GM12872 (cell line): Measurements from ENCODE around the gene TOMM40.

Experiments
- TF ChIP-seq, protein P1 (sequence below): IDR thresholded peaks from 3 replicates; pipeline ENCODE4 v1.5.1; 2011; ENCODE audit warnings: low read depth, mild to moderate bottlenecking, low read length, moderate library complexity; ENCODE audit not compliant: insufficient read depth

TOMM40 gene

DNA sequence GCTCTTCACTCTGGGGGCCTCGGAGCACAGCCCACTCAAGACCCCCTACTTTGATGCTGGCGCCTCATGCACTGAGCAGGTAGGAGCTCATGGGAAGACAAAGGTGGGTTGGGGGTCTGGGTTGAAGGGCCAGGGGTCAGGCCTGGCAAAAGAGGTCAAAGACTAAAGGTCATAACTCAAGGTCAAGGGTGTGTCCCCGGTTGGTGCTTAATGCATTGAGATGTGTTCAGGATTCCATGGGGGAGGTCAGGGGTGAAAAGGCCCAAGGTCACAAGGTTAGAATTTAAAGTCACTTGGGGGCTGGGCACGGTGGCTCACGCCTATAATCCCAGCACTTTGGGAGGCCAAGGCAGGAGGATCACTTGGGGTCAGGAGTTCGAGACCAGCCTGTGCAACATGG, 4.9 kb upstream of the TOMM40 start:
- TF ChIP-seq, protein P1, sequence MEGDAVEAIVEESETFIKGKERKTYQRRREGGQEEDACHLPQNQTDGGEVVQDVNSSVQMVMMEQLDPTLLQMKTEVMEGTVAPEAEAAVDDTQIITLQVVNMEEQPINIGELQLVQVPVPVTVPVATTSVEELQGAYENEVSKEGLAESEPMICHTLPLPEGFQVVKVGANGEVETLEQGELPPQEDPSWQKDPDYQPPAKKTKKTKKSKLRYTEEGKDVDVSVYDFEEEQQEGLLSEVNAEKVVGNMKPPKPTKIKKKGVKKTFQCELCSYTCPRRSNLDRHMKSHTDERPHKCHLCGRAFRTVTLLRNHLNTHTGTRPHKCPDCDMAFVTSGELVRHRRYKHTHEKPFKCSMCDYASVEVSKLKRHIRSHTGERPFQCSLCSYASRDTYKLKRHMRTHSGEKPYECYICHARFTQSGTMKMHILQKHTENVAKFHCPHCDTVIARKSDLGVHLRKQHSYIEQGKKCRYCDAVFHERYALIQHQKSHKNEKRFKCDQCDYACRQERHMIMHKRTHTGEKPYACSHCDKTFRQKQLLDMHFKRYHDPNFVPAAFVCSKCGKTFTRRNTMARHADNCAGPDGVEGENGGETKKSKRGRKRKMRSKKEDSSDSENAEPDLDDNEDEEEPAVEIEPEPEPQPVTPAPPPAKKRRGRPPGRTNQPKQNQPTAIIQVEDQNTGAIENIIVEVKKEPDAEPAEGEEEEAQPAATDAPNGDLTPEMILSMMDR, result no peak

- TF ChIP-seq, protein P1, result no peak
These were observed 3.4 kb upstream of the TOMM40 start for GRCh38 chr19:44887648-44888047.

GRCh38 chr19:44889830-44890365, 1.2 kb upstream of the TOMM40 start:
- TF ChIP-seq, protein P1, result no peak

- TF ChIP-seq, protein P1, result no peak
These were observed 563 bp upstream of the TOMM40 start for GRCh38 chr19:44890366-44891015.

DNA sequence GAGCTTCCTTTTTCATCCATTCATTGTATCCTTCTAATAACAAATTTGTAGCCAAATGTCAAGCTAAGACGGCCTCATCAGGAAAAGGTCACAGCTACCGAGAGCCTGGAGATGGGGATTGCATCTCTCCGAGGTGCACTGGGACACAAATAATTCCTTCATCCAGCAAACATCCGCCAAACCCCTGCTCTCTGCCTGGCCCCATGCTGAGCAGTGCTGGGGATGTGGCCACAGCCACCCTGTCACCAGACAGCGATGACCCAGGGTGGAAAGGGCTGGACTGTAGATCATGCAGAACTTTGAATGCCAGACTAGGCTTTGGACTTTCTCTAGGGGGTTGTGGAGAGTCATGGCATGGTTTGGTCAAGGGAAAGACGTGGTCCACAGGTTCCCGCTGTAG, 1.9 kb downstream of the TOMM40 start:
- TF ChIP-seq, protein P1, result no peak

DNA sequence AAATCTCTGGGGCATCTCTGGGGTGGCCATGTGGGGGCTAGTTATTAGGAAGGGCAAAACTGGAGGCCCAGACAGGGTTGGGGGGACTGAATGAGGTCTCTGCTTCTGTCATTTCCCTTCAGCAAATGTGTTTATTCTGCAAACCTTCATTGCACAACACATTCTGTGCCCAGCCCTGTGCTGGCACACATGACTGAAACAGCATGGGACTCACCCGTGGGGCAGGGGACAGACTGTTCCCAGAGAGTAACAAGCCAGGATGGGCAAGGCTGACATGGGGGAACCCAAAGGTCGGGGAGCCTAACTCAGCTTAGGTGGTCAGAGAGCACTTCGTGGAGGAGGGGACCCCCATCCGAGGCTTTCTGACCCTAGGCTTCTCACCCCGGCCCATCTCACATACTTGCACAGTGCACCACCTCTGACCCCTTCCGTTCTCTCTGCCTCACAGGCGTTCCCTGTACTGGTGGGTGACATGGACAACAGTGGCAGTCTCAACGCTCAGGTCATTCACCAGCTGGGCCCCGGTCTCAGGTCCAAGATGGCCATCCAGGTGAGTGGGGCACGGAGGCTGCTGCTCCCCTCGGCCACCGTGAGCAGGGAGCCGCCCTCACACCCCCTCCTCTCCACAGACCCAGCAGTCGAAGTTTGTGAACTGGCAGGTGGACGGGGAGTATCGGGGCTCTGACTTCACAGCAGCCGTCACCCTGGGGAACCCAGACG, 2.4 kb downstream of the TOMM40 start:
- TF ChIP-seq, protein P1, result no peak

- TF ChIP-seq, protein P1, result no peak
These were observed 3.0 kb downstream of the TOMM40 start for GRCh38 chr19:44894052-44894400.
